Hematopoietic multipotent progenitor cell treated with erythropoietin and hydrocortisone succinate and interleukin-3 and kit ligand, for 15 days (in vitro differentiated cells): Measurements from ENCODE around the gene NEK9.
"Not testable (repeated sequence)": the region's sequence is repeated elsewhere in the genome, so short reads cannot be mapped to it uniquely, and the experiment has no call there.

Experiments
- DNase-seq: peaks from one replicate; pipeline ENCODE4 v3.0.0-alpha.2; 2015; ENCODE audit warnings: low spot score

The NEK9 gene

GRCh38 chr14:75144944-75145343, 18.1 kb upstream of the NEK9 start:
- no peak for DNase-seq

GRCh38 chr14:75143761-75144527, 17.1 kb upstream of the NEK9 start:
- no peak for DNase-seq

GRCh38 chr14:75142494-75142893, 15.6 kb upstream of the NEK9 start:
- no peak for DNase-seq

GRCh38 chr14:75141967-75142366, 15.1 kb upstream of the NEK9 start:
- DNase-seq: no peak

GRCh38 chr14:75141062-75141461, 14.2 kb upstream of the NEK9 start:
- no peak for DNase-seq

- no peak for DNase-seq
These were observed 13.8 kb upstream of the NEK9 start for GRCh38 chr14:75140620-75141019.

GRCh38 chr14:75139185-75139584, 12.3 kb upstream of the NEK9 start:
- no peak for DNase-seq

- no peak for DNase-seq
These were observed 11.6 kb upstream of the NEK9 start for GRCh38 chr14:75138492-75138891.

- DNase-seq: no peak
These were observed 7.8 kb upstream of the NEK9 start for GRCh38 chr14:75134644-75135043.

- no peak for DNase-seq
These were observed 6.7 kb upstream of the NEK9 start for GRCh38 chr14:75133597-75133996.

GRCh38 chr14:75132382-75133086, 5.7 kb upstream of the NEK9 start:
- peak; percentile 86 for DNase-seq

- no peak for DNase-seq
These were observed 1.7 kb upstream of the NEK9 start for GRCh38 chr14:75128596-75128990.

- no peak for DNase-seq
These were observed 1.2 kb upstream of the NEK9 start for GRCh38 chr14:75127903-75128595.

GRCh38 chr14:75127474-75127820, 599 bp upstream of the NEK9 start:
- not testable (repeated sequence) for DNase-seq

GRCh38 chr14:75126121-75126544, 715 bp downstream of the NEK9 start:
- DNase-seq: peak; percentile 14

- no peak for DNase-seq
These were observed 1.2 kb downstream of the NEK9 start for GRCh38 chr14:75125617-75126016.

GRCh38 chr14:75123991-75124390, 2.9 kb downstream of the NEK9 start:
- DNase-seq: no peak

- DNase-seq: no peak
These were observed 5.3 kb downstream of the NEK9 start for GRCh38 chr14:75121552-75121951.

GRCh38 chr14:75120541-75121291, 6.1 kb downstream of the NEK9 start:
- no peak for DNase-seq

- no peak for DNase-seq
These were observed 7.8 kb downstream of the NEK9 start for GRCh38 chr14:75119056-75119455.

GRCh38 chr14:75113932-75114539, 12.8 kb downstream of the NEK9 start:
- no peak for DNase-seq

- DNase-seq: no peak
These were observed 17.0 kb downstream of the NEK9 start for GRCh38 chr14:75109877-75110276.
